ENCODE results near the gene CAPN10. TPM values are rescaled to one million over a fixed set of nuclear protein-coding genes. Genes with fewer than 3 reads are reported as not detected.

CAPN10 gene
- total and polyA plus RNA-seq, 2 experiments from 2014 or later: 24.2 to 28.8 TPM

DNA sequence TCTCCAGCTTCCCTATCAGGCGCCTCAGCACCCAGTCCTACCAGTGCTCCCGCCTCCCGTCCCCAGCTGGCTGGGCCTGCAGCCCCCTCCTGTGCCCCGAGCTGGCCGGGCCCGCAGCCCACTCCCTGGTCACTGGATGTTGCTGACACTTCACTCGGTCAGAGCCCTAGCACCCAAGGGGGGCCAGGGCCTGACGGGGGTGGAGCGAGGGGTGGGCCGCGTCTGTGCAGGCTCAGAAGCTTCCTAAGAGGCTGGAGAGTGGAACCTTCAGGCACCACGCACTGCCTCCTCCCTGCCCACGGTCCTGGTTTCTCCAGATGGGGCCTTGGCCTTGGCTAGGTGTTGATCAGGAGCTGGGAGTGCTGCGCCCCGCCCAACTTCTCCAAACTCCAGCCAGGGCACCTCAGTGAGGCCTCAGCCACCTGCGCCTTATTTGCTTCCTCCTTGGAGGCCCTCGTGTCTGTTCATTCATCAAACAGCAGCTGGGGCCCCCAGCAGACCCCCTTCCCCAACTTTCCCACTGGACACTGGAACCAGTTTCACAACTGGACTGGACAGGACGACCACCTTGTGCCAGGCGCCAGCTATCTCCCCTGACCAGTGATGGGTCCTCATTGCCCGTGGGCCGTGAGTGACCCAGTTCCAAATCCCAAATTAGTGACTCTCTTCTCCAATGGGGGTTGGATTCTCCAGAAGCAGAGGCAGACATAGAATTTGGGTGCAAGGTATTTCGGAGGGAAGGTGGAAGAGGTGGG, 16.7 kb downstream of the CAPN10 start:
- Histone ChIP-seq H3K27ac (no peak overlapping the region), H3K4me3 (no peak overlapping the region), H4K20me1 (ENCODE audit: insufficient read depth, poor library complexity, severe bottlenecking) (no peaks in the 10 kb centered on the region), H3K36me3 (replicated peaks; ENCODE audit: insufficient read depth, low read depth) (no peaks in the 10 kb centered on the region), H3K27me3 (no peaks in the 10 kb centered on the region), H3K4me1 (ENCODE audit: insufficient read depth) (peaks cover 12% of the 10 kb centered on the region), H3K4me2 (no peak overlapping the region), H3K9me3 (ENCODE audit: low read depth) (no peaks in the 10 kb centered on the region), H2AFZ (no peak overlapping the region), H3K79me2 (peaks cover 6% of the 10 kb centered on the region), H3K9me2 (replicated peaks; ENCODE audit: insufficient read depth) (no peaks in the 10 kb centered on the region)
- TF ChIP-seq EZH2 (IDR thresholded peaks at IDR 0.05; ENCODE audit: borderline replicate concordance): no peak
- DNase-seq (ENCODE audit: low spot score): no peak
- WGBS (ENCODE audit: low lambda C conversion rate, missing lambda C conversion rate): 95% methylated on average over 22 of the region's 22 CpGs

DNA sequence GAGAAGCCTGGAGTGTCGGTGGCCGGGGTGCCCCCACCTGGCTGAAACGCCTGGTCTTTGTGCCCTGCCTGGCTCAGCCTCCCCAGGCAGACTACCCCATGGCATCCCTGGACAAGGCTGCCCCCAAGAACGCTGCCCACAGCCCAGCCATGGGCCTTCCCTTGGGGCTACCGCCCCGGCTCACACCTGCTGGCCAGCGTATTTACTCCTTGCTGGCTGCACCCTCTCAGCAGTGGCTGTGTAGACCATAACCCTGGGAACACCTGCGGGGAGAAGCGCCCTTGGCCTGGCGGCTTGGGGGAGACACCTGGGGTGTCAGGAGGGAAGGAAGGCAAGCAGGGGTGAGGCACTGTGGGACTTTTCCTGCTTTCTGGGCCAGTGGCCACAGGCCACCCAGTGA, 17.3 kb downstream of the CAPN10 start:
- no peak overlapping the region for H2AFZ ChIP-seq
- no peak overlapping the region for H3K4me3 ChIP-seq
- no peaks in the 10 kb centered on the region for H3K36me3 ChIP-seq (replicated peaks; ENCODE audit: insufficient read depth, low read depth)
- TF ChIP-seq EZH2phosphoT487 (IDR thresholded peaks at IDR 0.05; ENCODE audit: low read depth, severe bottlenecking, unreplicated experiment): no peak
- TF ChIP-seq, protein P1, sequence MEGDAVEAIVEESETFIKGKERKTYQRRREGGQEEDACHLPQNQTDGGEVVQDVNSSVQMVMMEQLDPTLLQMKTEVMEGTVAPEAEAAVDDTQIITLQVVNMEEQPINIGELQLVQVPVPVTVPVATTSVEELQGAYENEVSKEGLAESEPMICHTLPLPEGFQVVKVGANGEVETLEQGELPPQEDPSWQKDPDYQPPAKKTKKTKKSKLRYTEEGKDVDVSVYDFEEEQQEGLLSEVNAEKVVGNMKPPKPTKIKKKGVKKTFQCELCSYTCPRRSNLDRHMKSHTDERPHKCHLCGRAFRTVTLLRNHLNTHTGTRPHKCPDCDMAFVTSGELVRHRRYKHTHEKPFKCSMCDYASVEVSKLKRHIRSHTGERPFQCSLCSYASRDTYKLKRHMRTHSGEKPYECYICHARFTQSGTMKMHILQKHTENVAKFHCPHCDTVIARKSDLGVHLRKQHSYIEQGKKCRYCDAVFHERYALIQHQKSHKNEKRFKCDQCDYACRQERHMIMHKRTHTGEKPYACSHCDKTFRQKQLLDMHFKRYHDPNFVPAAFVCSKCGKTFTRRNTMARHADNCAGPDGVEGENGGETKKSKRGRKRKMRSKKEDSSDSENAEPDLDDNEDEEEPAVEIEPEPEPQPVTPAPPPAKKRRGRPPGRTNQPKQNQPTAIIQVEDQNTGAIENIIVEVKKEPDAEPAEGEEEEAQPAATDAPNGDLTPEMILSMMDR (IDR thresholded peaks at IDR 0.05; ENCODE audit: poor library complexity): no peak
- no peak for TF ChIP-seq EZH2 (IDR thresholded peaks at IDR 0.05; ENCODE audit: borderline replicate concordance)
- H3K27ac ChIP-seq: peak overlapping the region; percentile 82
- WGBS (ENCODE audit: low lambda C conversion rate, missing lambda C conversion rate): 97% methylated on average over 10 of the region's 10 CpGs
- H3K79me2 ChIP-seq: peaks cover 10% of the 10 kb centered on the region
- no peaks in the 10 kb centered on the region for H4K20me1 ChIP-seq (ENCODE audit: insufficient read depth, poor library complexity, severe bottlenecking)
- no peak overlapping the region for H3K4me2 ChIP-seq
- DNase-seq (ENCODE audit: low spot score): no peak
- H3K27me3 ChIP-seq: no peaks in the 10 kb centered on the region
- H3K9me3 ChIP-seq (ENCODE audit: low read depth): no peaks in the 10 kb centered on the region
- H3K4me1 ChIP-seq (ENCODE audit: insufficient read depth): peaks cover 12% of the 10 kb centered on the region
- H3K9me2 ChIP-seq (replicated peaks; ENCODE audit: insufficient read depth): no peaks in the 10 kb centered on the region

DNA sequence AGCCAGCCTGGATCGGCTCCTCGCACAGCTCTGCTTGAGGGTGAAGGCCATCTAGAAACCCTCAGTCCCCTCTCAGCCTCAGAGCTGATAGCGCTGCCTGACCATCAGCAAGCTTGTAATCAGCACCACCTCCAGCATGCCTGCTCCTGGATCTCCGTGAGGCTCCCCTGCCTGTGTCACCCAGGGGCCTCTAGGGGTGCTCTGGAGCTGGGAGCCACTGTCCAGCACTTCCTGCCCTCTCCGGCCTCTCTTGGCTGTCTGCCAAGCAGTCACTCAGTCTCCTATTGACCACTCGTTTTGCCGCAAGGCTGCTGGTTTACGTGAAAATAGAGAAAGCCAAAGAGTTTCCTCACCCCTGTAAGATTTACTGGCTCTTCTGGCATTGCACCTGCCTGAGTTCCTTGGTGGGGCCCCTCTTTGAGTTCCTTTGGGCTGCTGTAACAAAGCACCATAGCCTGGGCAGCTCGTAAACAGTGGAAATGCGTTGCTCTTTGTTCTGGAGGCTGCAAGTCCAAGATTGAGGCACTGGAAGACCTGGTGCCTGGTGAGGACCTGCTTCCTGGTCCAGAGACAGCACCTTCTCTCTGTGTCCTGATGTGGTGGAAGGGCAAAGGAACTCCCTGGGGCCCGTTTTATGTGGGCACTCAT, 17.9 kb downstream of the CAPN10 start:
- DNase-seq (ENCODE audit: low spot score): peak; percentile 87
- TF ChIP-seq, protein P1 (IDR thresholded peaks at IDR 0.05; ENCODE audit: poor library complexity): peak; percentile 45
- no peak for TF ChIP-seq EZH2phosphoT487 (IDR thresholded peaks at IDR 0.05; ENCODE audit: low read depth, severe bottlenecking, unreplicated experiment)
- H3K4me1 ChIP-seq (ENCODE audit: insufficient read depth): peaks cover 12% of the 10 kb centered on the region
- no peak overlapping the region for H3K4me3 ChIP-seq
- peak overlapping the region; percentile 82 for H3K27ac ChIP-seq
- no peaks in the 10 kb centered on the region for H3K9me3 ChIP-seq (ENCODE audit: low read depth)
- no peaks in the 10 kb centered on the region for H3K27me3 ChIP-seq
- no peaks in the 10 kb centered on the region for H3K36me3 ChIP-seq (replicated peaks; ENCODE audit: insufficient read depth, low read depth)
- no peaks in the 10 kb centered on the region for H4K20me1 ChIP-seq (ENCODE audit: insufficient read depth, poor library complexity, severe bottlenecking)
- H2AFZ ChIP-seq: no peak overlapping the region
- H3K4me2 ChIP-seq: peak overlapping the region; percentile 59
- WGBS (ENCODE audit: low lambda C conversion rate, missing lambda C conversion rate): 51% methylated on average over 11 of the region's 11 CpGs
- no peaks in the 10 kb centered on the region for H3K9me2 ChIP-seq (replicated peaks; ENCODE audit: insufficient read depth)
- peaks cover 10% of the 10 kb centered on the region for H3K79me2 ChIP-seq
